ENCODE measurements around the gene THOC6.
"Not testable (repeated sequence)": the region's sequence is repeated elsewhere in the genome, so short reads cannot be mapped to it uniquely, and the experiment has no call there.

THOC6 gene

GRCh38 chr16:3057181-3058138 is 33.6 kb downstream of the THOC6 start:
- DNase-seq = peak in 1 of 5 donors; percentile 73

DNA sequence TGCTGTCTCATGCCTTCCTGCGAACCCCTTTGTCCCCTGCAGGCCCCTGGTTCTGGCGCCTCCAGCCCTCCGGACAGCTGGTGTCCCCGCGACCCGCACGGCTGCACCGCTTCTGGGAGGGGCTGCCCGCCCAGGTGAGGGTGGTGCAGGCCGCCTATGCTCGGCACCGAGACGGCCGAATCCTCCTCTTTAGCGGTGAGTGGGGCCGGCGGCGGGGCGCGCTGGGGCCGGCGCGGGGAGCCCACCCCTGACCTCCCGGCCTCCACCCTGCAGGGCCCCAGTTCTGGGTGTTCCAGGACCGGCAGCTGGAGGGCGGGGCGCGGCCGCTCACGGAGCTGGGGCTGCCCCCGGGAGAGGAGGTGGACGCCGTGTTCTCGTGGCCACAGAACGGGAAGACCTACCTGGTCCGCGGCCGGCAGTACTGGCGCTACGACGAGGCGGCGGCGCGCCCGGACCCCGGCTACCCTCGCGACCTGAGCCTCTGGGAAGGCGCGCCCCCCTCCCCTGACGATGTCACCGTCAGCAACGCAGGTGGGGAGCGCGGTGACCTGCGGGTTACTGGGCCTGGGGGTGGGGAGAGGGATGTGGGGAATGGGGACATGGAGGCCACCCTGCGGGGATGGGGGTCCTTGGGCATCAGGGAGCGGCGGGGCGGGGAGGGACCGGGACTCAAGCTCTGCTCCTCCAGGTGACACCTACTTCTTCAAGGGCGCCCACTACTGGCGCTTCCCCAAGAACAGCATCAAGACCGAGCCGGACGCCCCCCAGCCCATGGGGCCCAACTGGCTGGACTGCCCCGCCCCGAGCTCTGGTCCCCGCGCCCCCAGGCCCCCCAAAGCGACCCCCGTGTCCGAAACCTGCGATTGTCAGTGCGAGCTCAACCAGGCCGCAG is 34.5 kb downstream of the THOC6 start:
- DNase-seq = peak in 4 of 5 donors; percentile 37 to 76 (median 41)

DNA sequence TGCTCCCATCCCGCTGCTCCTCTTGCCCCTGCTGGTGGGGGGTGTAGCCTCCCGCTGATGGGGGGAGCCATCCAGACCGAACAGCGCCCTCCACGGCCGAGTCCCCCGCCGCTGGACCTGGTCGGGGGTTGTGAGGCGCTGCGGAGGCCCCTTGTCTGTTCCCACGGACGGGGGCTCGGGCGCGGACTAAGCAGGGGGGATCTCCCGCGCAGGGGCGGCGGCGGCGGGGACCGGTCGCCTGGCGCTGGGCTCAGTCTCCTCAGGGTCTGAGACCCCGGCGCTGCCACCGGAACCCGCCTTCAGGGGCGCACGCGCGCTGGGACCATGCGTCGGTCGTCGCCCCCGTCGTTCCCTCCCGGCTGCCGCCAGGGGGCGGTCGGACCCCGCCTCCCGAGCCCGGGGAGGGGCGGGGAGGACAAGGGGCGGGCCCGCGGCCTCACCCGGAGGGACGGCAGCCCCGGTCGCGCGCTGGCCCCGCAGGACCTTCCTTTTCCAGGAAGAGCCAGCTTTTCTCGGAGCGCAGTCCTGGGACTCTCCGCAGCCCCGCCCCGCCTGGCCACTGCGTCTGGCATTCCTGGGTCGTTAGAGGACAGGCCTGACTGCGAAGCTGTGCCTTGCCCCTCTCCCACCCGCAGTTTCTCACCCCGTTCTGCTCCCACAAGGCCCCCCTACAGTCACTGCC is 35.3 kb downstream of the THOC6 start:
- peak; percentile 76 to 91 (median 81) for DNase-seq

DNA sequence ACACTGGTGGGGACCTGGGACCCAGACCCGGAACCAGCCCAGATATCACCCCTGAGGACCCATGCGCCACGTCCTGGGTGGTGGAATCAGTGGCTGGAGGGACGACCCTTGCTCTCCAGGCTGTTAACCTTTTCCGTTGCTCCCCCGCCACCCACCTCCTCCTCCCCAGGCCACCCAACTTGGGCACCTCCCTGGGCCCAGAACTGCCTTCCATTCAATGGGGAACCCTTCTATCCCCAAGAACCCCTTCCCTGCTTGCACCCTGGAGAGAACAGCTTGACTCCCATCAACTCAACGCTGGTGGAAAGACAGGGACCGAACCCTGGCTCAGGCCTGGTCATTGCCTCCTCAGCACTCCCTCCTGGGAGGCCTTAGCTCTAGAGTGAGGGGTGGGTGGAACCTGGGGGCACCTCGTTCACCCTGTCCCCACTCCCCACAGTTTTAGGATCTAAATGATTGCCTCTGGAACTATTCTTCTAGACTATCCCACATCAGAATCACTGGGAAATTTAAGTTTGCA is 35.9 kb downstream of the THOC6 start:
- DNase-seq = no peak

- DNase-seq = no peak
Observed at GRCh38 chr16:3060339-3061127, 36.7 kb downstream of the THOC6 start.

- DNase-seq = no peak
Observed at GRCh38 chr16:3062553-3062952, 38.7 kb downstream of the THOC6 start.

GRCh38 chr16:3063625-3064386 is 40.0 kb downstream of the THOC6 start:
- peak in 1 of 5 donors; percentile 51 for DNase-seq

GRCh38 chr16:3065069-3065741 is 41.4 kb downstream of the THOC6 start, which contains the start of gene IL32:
IL32 (plus strand) TSS chr16:3065640; CDS start chr16:3065812, 172 bp downstream.
- peak; percentile 38 to 88 (median 54) for DNase-seq

GRCh38 chr16:3065742-3066439 is 42.1 kb downstream of the THOC6 start:
- no peak for DNase-seq

- DNase-seq = peak in 1 of 5 donors; percentile 36
Observed at GRCh38 chr16:3066440-3066748, 42.6 kb downstream of the THOC6 start.

GRCh38 chr16:3068487-3068886 is 44.7 kb downstream of the THOC6 start:
- DNase-seq = peak in 1 of 5 donors; percentile 73

- DNase-seq = not testable (repeated sequence)
Observed at GRCh38 chr16:3069146-3069545, 45.3 kb downstream of the THOC6 start.

DNA sequence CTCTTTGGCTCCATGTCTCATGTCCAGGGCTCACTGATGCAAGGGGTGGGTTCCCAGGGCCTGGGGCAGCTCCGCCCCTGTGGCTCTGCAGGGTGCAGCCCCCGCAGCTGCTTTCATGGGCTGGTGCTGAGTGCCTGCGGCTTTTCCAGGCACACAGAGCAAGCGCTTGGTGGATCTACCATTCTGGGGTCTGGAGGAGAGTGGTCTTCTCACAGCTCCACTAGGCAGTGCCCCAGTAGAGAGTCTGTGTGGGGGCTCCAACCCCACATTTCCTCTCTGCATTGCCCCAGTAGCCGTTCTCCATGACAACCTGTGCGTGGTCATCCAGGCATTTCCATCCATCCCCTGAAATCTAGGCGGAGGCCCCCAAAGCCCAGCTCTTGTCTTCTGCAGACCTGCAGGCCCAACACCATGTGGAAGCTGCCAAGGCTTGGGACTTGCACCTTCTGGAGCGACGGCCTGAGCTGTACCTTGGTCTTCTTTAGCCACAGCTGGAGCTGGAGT is 46.8 kb downstream of the THOC6 start:
- peak in 1 of 5 donors; percentile 55 for DNase-seq

- DNase-seq = peak in 1 of 5 donors; percentile 48
Observed at GRCh38 chr16:3071655-3072054, 47.8 kb downstream of the THOC6 start.

DNA sequence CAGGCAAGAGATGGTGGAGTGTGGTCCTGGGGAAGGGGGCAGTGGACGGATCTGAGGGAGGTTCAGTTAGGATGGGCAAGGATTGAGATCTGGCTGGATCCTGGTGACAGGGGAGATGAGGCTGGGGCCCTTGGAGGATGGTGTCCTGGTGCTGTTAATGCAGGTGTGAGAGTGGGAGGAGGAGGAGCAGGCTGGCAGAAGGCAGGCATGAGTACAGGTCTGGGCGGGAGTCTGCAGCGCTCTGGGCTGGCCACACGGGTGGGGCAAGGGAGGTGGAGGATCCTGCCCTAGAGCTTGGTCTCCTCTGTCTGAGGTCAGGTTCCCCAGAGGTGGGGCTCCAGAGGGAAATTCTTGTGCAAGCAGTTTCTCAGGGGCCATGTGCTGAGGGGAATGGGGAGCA is 48.3 kb downstream of the THOC6 start:
- peak in 1 of 5 donors; percentile 76 for DNase-seq

GRCh38 chr16:3072576-3073263 is 48.9 kb downstream of the THOC6 start:
- DNase-seq = peak in 1 of 5 donors; percentile 78

GRCh38 chr16:3073448-3073847 is 49.6 kb downstream of the THOC6 start:
- peak in 1 of 5 donors; percentile 51 for DNase-seq

GRCh38 chr16:3074860-3075522 is 51.2 kb downstream of the THOC6 start:
- DNase-seq = peak; percentile 62 to 98 (median 70)
